GM12878 (cell line): ENCODE measurements around the gene PNMA8C. TPM values are rescaled to one million over a fixed set of nuclear protein-coding genes. Genes with fewer than 3 reads are reported as not detected.

Source experiments
- ATAC-seq: fragments of 200-7000 bp; cut with Tn5 transposase; 3 replicates; pipeline ENCODE4 v1.9.1; 2020; ENCODE audit warnings: mild to moderate bottlenecking, moderate library complexity
- BruUV-seq: library from RNA; stranded (reverse); fragments of 400-500 nt; replicated peaks from 2 replicates; lab custom pipeline; 2021; lab: Mats Ljungman, UMichigan
- CTCF ChIA-PET: fragments of 300-600 bp; sonication (Branson Sonifier 250); formaldehyde crosslinking; extraction: SDS; loops from one replicate; lab custom pipeline; 2021; ENCODE audit warnings: inconsistent platforms; lab: Yijun Ruan, JAX
- POLR2A ChIA-PET: fragments of 350-600 bp; formaldehyde crosslinking; extraction: SDS; loops from one replicate; lab custom pipeline; 2021; ENCODE audit warnings: inconsistent platforms; lab: Charles Lee
- RAD21 ChIA-PET: fragments of 300-600 bp; sonication (Branson Sonifier 250); formaldehyde crosslinking; loops from one replicate; lab custom pipeline; 2023; ENCODE audit warnings: antibody characterized with exemption; ENCODE audit not compliant: unreplicated experiment; lab: Charles Lee
- SMC1A ChIA-PET: fragments of 300-600 bp; sonication (Branson Sonifier 250); formaldehyde crosslinking; loops from one replicate; lab custom pipeline; 2023; ENCODE audit not compliant: unreplicated experiment, uncharacterized antibody; lab: Charles Lee
- DNase-seq: peaks from one replicate; pipeline ENCODE4 v3.0.0-alpha.2; 2011; ENCODE audit warnings: low read depth, low spot score
- FAIRE-seq: peaks from 3 replicates; lab custom pipeline; 2011; peaks lifted over from hg19 to GRCh38; lab: Jason Lieb, UNC
- H2AFZ ChIP-seq: 2 replicates; pipeline ENCODE4 v1.6.0; 2011; ENCODE audit warnings: low read depth, low read length, control low read depth; ENCODE audit not compliant: control insufficient read depth
- H3K27ac ChIP-seq: 2 replicates; pipeline ENCODE4 v1.5.1; 2011; ENCODE audit warnings: control low read depth; ENCODE audit not compliant: control insufficient read depth, insufficient read depth
- H3K27me3 ChIP-seq, 2 experiments: replicated peaks in 1 of 2; 2 replicates each; pipeline versions ENCODE4 v1.6.0 to v1.6.1; 2011; ENCODE audit warnings: low read length in 1 of 2; ENCODE audit not compliant: control insufficient read depth in 2 of 2, insufficient read depth in 2 of 2
- H3K36me3 ChIP-seq, 2 experiments: 2 replicates each; pipeline ENCODE4 v1.5.1; 2011; ENCODE audit warnings: low read length in 1 of 2; ENCODE audit not compliant: control insufficient read depth in 2 of 2, insufficient read depth in 2 of 2
- H3K4me1 ChIP-seq: 2 replicates; pipeline ENCODE4 v1.6.1; 2011; ENCODE audit warnings: mild to moderate bottlenecking, low read length, moderate library complexity, mixed read lengths; ENCODE audit not compliant: control insufficient read depth, insufficient read depth
- H3K4me2 ChIP-seq: 2 replicates; pipeline ENCODE4 v1.6.0; 2011; ENCODE audit warnings: control low read depth; ENCODE audit not compliant: control insufficient read depth, insufficient read depth
- H3K4me3 ChIP-seq: fragments of 200-600 bp; sonication (generic); 2 replicates; pipeline ENCODE4 v1.5.1; 2016
- H3K79me2 ChIP-seq: 2 replicates; pipeline ENCODE4 v1.6.0; 2011; ENCODE audit warnings: low read length; ENCODE audit not compliant: control insufficient read depth, insufficient read depth
- H3K9ac ChIP-seq: 2 replicates; pipeline ENCODE4 v1.8.0; 2011; ENCODE audit warnings: low read length, control low read depth, mixed read lengths; ENCODE audit not compliant: control insufficient read depth, insufficient read depth
- H3K9me3 ChIP-seq: replicated peaks from 3 replicates; pipeline ENCODE4 v1.5.1; 2011; ENCODE audit warnings: mild to moderate bottlenecking, low read length; ENCODE audit not compliant: control insufficient read depth, insufficient read depth
- H4K20me1 ChIP-seq: 2 replicates; pipeline ENCODE4 v1.6.0; 2011; ENCODE audit not compliant: control insufficient read depth, insufficient read depth
- CBX3 ChIP-seq: fragments of 200-600 bp; sonication (generic); IDR thresholded peaks from 2 replicates; pipeline ENCODE4 v1.6.1; 2016; ENCODE audit warnings: low read depth, borderline replicate concordance
- ESRRA ChIP-seq: IDR thresholded peaks from 2 replicates; pipeline ENCODE4 v1.6.1; 2012; ENCODE audit warnings: mild to moderate bottlenecking, low read length, improper control_type of control experiment
- ZNF622 ChIP-seq: fragments of 450-650 bp; IDR thresholded peaks from 2 replicates; pipeline ENCODE4 v1.6.1; 2017; ENCODE audit warnings: mild to moderate bottlenecking, inconsistent platforms
- ZZZ3 ChIP-seq: IDR thresholded peaks from 2 replicates; pipeline ENCODE4 v1.6.1; 2011; ENCODE audit warnings: low read depth; ENCODE audit not compliant: control insufficient read depth, insufficient read length
- WGBS: methylation state at CpG from one replicate; pipeline ENCODE4 v1.1.6; 2016; ENCODE audit warnings: low lambda C conversion rate; ENCODE audit not compliant: insufficient replicate concordance, insufficient coverage; ENCODE audit errors: missing lambda C conversion rate; 5-methylcytosine and 5-hydroxymethylcytosine counted together
- in situ Hi-C: fragments of 300-500 bp; cut with MboI; formaldehyde crosslinking; loops from 9 replicates; pipeline ENCODE4 v1.14.3; 2018; ENCODE audit warnings: mixed read lengths
- intact Hi-C: fragments of 100-400 bp; cut with micrococcal nuclease; formaldehyde crosslinking; loops from one replicate; pipeline ENCODE4 v1.14.2; 2022; ENCODE audit not compliant: unreplicated experiment
- polyA plus RNA-seq, 11 experiments: library from polyadenylated mRNA; depleted of rRNA in 4 of 11; unstranded in 6 of 11; stranded (reverse) in 5 of 11; fragments of >200 nt; fragmentation: Nextera tagmentation in 4 of 11; fragmentation: Illumina TruSeq in 1 of 11; extraction: Ambion mirVana in 4 of 11; extraction: Trizol in 1 of 11; gene quantifications; 1 replicate in 1 of 11; 2 replicates in 10 of 11; pipeline versions ENCODE4 v1.2.1 to v1.2.3, GENCODE V29; 2011 to 2016; ENCODE audit warnings: inconsistent platforms in 2 of 11, missing spikeins in 2 of 11, low read depth in 1 of 11
- total RNA-seq, 4 experiments: library from RNA; depleted of rRNA in 3 of 4; stranded (reverse); fragments of >200 nt in 3 of 4; fragmentation: Illumina TruSeq in 1 of 4; extraction: Trizol in 1 of 4; gene quantifications; 2 replicates each; pipeline versions ENCODE4 v1.2.1 to v1.2.3, GENCODE V29; 2013 to 2021
- TF ChIP-seq, protein P1 (sequence below): fragments of 450-650 bp; IDR thresholded peaks from 2 replicates; pipeline ENCODE4 v1.6.1; 2018; ENCODE audit warnings: mild to moderate bottlenecking, low read depth, moderate library complexity; ENCODE audit not compliant: partially characterized antibody

PNMA8C gene
- total and polyA plus RNA-seq, 10 of the 15 experiments (the other 5 are each of a cell fraction or from before 2014, with no cell fraction given): not detected

DNA sequence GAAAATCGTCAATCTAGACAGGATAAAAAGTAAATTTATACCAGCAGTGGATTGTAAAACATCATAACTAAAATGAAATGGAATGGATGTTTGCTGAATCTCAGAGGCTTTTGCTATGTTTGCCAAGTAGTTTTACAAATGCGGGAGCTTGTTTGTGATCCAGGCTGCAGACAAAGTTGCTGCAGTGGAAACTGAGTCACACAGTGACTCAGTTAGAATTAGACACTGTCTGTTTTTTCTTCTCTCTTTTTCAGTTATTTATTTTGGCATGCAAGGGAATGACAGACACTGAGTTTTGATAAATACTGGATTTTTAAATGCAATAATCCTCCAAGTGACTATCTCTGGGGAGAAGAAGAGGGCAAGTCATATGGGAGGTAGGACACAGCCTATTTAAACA is 47.2 kb upstream of the PNMA8C start:
- no peak for ATAC-seq
- ChIA-PET SMC1A (no interaction called here), CTCF (no interaction called here)

More for the DNA sequence above, 47.2 kb upstream of the PNMA8C start:
- Histone ChIP-seq H3K9me3 (no peaks in the 10 kb centered on the region), H4K20me1 (no peaks in the 10 kb centered on the region), H3K36me3 (no peaks in the 10 kb centered on the region), H3K27ac (no peak overlapping the region), H3K27me3 (peaks cover under 1 to 9% of the 10 kb centered on the region in 2 experiments; a peak in 2 of 4 replicates), H3K4me3 (no peak overlapping the region), H2AFZ (no peak overlapping the region), H3K9ac (no peak overlapping the region), H3K79me2 (no peaks in the 10 kb centered on the region), H3K4me1 (no peaks in the 10 kb centered on the region), H3K4me2 (no peak overlapping the region)
- BruUV-seq: no TSS peak
- FAIRE-seq (no peak), DNase-seq (no peak)
- in situ Hi-C loops: no loop called here
- WGBS: 47% methylated on average over 2 of the region's 2 CpGs
- ChIA-PET POLR2A (interaction anchor here (0.6 kb wide), 2 partner anchors 10 to 708 kb away, joined by 4 to 7 read pairs; no protein-coding TSS in a partner anchor), RAD21 (no interaction called here)
- no peak for TF ChIP-seq ZZZ3
- TF ChIP-seq, protein P1, sequence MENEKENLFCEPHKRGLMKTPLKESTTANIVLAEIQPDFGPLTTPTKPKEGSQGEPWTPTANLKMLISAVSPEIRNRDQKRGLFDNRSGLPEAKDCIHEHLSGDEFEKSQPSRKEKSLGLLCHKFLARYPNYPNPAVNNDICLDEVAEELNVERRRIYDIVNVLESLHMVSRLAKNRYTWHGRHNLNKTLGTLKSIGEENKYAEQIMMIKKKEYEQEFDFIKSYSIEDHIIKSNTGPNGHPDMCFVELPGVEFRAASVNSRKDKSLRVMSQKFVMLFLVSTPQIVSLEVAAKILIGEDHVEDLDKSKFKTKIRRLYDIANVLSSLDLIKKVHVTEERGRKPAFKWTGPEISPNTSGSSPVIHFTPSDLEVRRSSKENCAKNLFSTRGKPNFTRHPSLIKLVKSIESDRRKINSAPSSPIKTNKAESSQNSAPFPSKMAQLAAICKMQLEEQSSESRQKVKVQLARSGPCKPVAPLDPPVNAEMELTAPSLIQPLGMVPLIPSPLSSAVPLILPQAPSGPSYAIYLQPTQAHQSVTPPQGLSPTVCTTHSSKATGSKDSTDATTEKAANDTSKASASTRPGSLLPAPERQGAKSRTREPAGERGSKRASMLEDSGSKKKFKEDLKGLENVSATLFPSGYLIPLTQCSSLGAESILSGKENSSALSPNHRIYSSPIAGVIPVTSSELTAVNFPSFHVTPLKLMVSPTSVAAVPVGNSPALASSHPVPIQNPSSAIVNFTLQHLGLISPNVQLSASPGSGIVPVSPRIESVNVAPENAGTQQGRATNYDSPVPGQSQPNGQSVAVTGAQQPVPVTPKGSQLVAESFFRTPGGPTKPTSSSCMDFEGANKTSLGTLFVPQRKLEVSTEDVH: no peak
- no peak for TF ChIP-seq ESRRA
- TF ChIP-seq CBX3: no peak
- TF ChIP-seq ZNF622: no peak
- intact Hi-C loops: no loop called here
